Testis (tissue), 3 donors: Measurements from ENCODE around the gene TRABD2B. TPM values are rescaled to one million over a fixed set of nuclear protein-coding genes. Genes with fewer than 3 reads are reported as not detected.

Experiments
- DNase-seq: peaks from one replicate; pipeline ENCODE4 v3.0.0-alpha.2; 2019
- H3K27ac ChIP-seq, 2 donors: fragments of 200-600 bp; sonication (generic); one replicate each; pipeline ENCODE4 v1.5.1; 2019
- H3K27me3 ChIP-seq: fragments of 200-600 bp; sonication (generic); one replicate; pipeline ENCODE4 v1.5.1; 2019
- H3K36me3 ChIP-seq: fragments of 200-600 bp; sonication (generic); one replicate; pipeline ENCODE4 v1.5.1; 2017; ENCODE audit warnings: low read depth; ENCODE audit errors: missing control alignments
- H3K4me1 ChIP-seq: fragments of 200-600 bp; sonication (generic); one replicate; pipeline ENCODE4 v1.5.1; 2019
- H3K4me3 ChIP-seq, 2 donors: fragments of 200-600 bp; sonication (generic); one replicate each; pipeline ENCODE4 v1.5.1; 2017 to 2019
- H3K9me3 ChIP-seq: fragments of 200-600 bp; sonication (generic); one replicate; pipeline ENCODE4 v1.5.1; 2017
- CTCF ChIP-seq, 3 experiments: fragments of 450-650 bp in 2 of 3; fragments of 200-600 bp in 1 of 3; sonication (generic) in 1 of 3; IDR thresholded peaks; one replicate each; pipeline ENCODE4 v1.5.1; 2016 to 2019; ENCODE audit warnings: antibody characterized with exemption in 3 of 3, mild to moderate bottlenecking in 2 of 3, moderate library complexity in 1 of 3
- POLR2A ChIP-seq: fragments of 450-650 bp; IDR thresholded peaks from one replicate; pipeline ENCODE4 v1.6.1; 2017; ENCODE audit warnings: antibody characterized with exemption, mild to moderate bottlenecking, moderate library complexity
- WGBS, 2 donors: methylation state at CpG; one replicate each; pipeline ENCODE4 v1.1.5; 2018; 5-methylcytosine and 5-hydroxymethylcytosine counted together
- intact Hi-C: fragments of 100-400 bp; cut with DNase I; formaldehyde crosslinking; loops from one replicate; pipeline ENCODE4 v1.15.1; 2023; ENCODE audit warnings: low total_unique reads
- polyA plus RNA-seq: library from polyadenylated mRNA; stranded (reverse); fragments of 350-450 nt; fragmentation: Illumina TruSeq; extraction: RNeasy Lipid Tissue Mini Kit (QIAGEN cat#74804); gene quantifications from one replicate; pipeline ENCODE4 v1.2.3, GENCODE V29; 2014; ENCODE audit warnings: low read depth, low replicate concordance; ENCODE audit not compliant: insufficient read depth
- total RNA-seq, 2 donors: library from RNA; depleted of rRNA; stranded (reverse); fragments of >200 nt; gene quantifications; one replicate each; pipeline ENCODE4 v1.2.3, GENCODE V29; 2016

TRABD2B gene
- total and polyA plus RNA-seq, 3 donors from 2014 or later, result 1.9 to 2.7 (median 2.0) TPM

GRCh38 chr1:47996406-47997226 is 569 bp downstream of the TRABD2B start:
- H3K4me3 ChIP-seq, result peak overlapping the region; percentile 62 to 67
- H3K36me3 ChIP-seq, result no peaks in the 10 kb centered on the region
- no peaks in the 10 kb centered on the region for H3K27me3 ChIP-seq
- intact Hi-C loops, result no loop called here
- TF ChIP-seq CTCF (IDR thresholded peaks at IDR 0.05), result no peak
- no peak for TF ChIP-seq POLR2A
- H3K27ac ChIP-seq, result peak overlapping the region; percentile 55 to 75
- no peaks in the 10 kb centered on the region for H3K9me3 ChIP-seq
- H3K4me1 ChIP-seq, result peaks cover 6% of the 10 kb centered on the region
- 2% methylated on average over 15 to 64 of the region's 80 CpGs for WGBS, 2 donors
- peak; percentile 34 for DNase-seq

GRCh38 chr1:47996060-47996405 is 1.2 kb downstream of the TRABD2B start:
- intact Hi-C loops, result no loop called here
- TF ChIP-seq POLR2A (no peak), CTCF (IDR thresholded peaks at IDR 0.05) (no peak)
- Histone ChIP-seq H3K27ac (peak overlapping the region; percentile 55 to 75), H3K4me1 (peaks cover 2% of the 10 kb centered on the region), H3K27me3 (no peaks in the 10 kb centered on the region), H3K4me3 (peak overlapping the region; percentile 62 to 67), H3K36me3 (no peaks in the 10 kb centered on the region), H3K9me3 (no peaks in the 10 kb centered on the region)
- no peak for DNase-seq
- WGBS, 2 donors, result 31 to 41% methylated on average over 7 of the region's 7 CpGs

GRCh38 chr1:47995306-47996050 is 1.7 kb downstream of the TRABD2B start:
- Histone ChIP-seq H3K9me3 (no peaks in the 10 kb centered on the region), H3K36me3 (no peaks in the 10 kb centered on the region), H3K4me3 (peak overlapping the region in 1 of 2 donors; percentile 62), H3K27ac (peak overlapping the region in 1 of 2 donors; percentile 75), H3K27me3 (no peaks in the 10 kb centered on the region), H3K4me1 (no peaks in the 10 kb centered on the region)
- DNase-seq, result no peak
- intact Hi-C loops, result no loop called here
- TF ChIP-seq CTCF (IDR thresholded peaks at IDR 0.05) (no peak), POLR2A (no peak)
- WGBS, 2 donors, result 47 to 62% methylated on average over 8 of the region's 8 CpGs

- no peaks in the 10 kb centered on the region for H3K9me3 ChIP-seq
- intact Hi-C loops, result no loop called here
- H3K4me1 ChIP-seq, result no peaks in the 10 kb centered on the region
- H3K27ac ChIP-seq, result no peak overlapping the region
- H3K4me3 ChIP-seq, result no peak overlapping the region
- 92 to 94% methylated on average over 24 to 34 of the region's 34 CpGs for WGBS, 2 donors
- H3K36me3 ChIP-seq, result no peaks in the 10 kb centered on the region
- DNase-seq, result no peak
- no peaks in the 10 kb centered on the region for H3K27me3 ChIP-seq
- TF ChIP-seq CTCF (IDR thresholded peaks at IDR 0.05) (no peak), POLR2A (no peak)
These were observed 3.1 kb downstream of the TRABD2B start for GRCh38 chr1:47993881-47994625.
